GM20000 (cell line): ENCODE data around the gene PROCA1.

ENCODE experiments used
- DNase-seq: peaks from one replicate; pipeline ENCODE4 v3.0.0; 2012; ENCODE audit warnings: low spot score
- TF ChIP-seq, protein P1 (sequence below): IDR thresholded peaks from 2 replicates; pipeline ENCODE4 v1.5.1; 2012; ENCODE audit warnings: mild to moderate bottlenecking, control low read depth; ENCODE audit errors: extremely low read depth, missing control alignments

The PROCA1 gene

DNA sequence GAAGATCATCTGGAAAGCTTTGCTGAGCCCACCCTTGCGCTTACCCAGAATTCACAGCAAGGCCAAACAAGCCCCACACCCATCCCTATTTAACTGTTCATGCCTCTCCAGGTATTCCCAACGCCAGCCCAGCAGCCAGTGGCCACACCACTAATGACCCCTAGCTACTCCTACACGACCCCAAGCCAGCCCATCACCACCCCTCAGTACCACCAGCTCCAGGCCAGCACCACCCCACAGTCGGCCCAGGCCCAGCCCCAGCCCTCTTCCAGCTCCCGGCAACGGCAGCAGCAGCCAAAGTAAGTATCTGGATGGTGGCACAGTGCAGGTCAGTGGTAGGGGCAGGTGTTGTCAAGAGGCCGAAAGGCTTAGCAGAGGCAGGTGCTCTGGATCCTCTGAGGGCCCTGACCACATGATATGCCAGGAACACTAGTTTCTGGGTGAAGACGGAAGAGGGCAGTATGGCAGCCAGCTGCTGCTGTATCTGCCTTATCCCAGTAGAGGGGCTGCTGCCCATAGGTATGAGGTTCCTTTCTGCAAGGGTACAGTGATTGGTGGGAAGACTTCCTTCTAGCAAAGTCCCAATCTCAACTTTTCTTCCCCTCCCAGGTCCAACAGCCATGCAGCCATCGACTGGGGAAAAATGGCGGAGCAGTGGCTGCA lies 10.7 kb downstream of the PROCA1 start:
- DNase-seq: no peak

DNA sequence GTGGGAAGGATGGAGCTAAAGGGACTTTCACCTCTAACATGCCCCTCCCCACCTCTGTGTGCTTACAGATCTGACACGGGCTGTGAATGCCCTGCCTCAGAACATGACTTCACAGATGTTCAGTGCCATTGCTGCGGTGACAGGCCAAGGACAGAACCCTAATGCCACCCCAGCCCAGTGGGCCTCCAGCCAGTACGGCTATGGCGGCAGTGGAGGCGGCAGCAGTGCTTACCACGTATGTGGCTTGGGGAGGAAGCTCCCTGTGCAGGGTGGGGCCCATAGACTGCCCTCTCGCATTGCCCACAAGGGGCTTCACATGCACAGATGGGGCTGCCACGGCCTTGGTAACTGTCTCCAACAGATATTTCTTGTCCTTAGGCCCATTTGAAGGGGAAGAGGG lies 11.4 kb downstream of the PROCA1 start:
- DNase-seq: no peak
- TF ChIP-seq, protein P1, sequence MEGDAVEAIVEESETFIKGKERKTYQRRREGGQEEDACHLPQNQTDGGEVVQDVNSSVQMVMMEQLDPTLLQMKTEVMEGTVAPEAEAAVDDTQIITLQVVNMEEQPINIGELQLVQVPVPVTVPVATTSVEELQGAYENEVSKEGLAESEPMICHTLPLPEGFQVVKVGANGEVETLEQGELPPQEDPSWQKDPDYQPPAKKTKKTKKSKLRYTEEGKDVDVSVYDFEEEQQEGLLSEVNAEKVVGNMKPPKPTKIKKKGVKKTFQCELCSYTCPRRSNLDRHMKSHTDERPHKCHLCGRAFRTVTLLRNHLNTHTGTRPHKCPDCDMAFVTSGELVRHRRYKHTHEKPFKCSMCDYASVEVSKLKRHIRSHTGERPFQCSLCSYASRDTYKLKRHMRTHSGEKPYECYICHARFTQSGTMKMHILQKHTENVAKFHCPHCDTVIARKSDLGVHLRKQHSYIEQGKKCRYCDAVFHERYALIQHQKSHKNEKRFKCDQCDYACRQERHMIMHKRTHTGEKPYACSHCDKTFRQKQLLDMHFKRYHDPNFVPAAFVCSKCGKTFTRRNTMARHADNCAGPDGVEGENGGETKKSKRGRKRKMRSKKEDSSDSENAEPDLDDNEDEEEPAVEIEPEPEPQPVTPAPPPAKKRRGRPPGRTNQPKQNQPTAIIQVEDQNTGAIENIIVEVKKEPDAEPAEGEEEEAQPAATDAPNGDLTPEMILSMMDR: no peak

More for the DNA sequence above, 10.7 kb downstream of the PROCA1 start:
- TF ChIP-seq, protein P1: no peak

DNA sequence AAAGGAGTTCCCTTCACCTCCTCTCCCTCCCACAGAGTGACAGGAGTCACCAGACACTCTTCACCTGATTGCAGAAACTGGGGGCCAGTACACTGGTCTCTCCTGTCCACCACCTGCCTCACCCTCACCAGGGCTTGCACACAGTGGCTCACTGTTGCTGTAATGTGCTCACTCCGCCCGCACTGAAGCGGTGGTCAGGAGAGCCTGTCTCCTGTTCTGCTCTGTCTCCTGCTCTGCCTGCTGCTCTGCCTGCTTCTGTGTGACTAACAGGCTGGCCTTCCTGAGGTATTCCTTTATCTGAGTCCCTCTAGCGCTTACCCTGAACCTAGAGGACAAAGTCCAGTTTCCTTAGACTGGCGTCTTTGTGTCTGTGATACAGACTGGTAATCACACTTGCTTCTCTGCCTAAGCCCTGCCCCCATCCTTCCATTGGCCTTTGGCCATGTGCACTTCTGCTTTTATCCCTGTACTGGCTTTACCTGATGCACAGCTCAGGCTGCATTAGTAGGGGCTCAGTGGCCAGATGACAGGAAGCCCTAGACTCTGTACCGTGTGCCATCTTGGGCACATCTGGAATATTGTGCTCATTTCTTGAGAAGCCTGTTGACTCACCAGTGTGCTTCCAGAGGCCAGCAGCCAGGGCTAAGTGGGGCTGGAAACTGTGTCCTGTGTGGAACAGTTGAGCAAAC lies 13.3 kb downstream of the PROCA1 start:
- TF ChIP-seq, protein P1: no peak
- DNase-seq: no peak

DNA sequence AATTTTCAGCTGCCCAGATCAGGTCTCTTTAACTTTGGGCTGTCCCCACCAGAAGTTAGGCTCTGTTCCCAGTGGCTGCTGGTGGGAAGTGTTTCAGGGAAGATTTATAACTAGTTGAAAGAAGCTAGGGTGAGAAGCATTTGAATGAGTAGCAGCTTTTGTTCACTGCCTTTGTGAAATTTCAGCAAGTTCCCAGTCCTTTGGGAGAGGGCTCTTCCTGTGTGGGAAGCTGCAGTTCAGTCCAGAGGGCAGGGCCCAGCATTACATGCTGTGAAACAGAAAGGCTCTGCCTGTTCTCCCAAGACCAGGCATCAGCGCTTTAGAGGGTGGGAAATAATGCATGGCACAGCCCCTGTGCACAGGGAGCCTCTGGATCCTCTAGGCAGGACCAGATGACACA lies 17.8 kb downstream of the PROCA1 start:
- TF ChIP-seq, protein P1: no peak
- DNase-seq: no peak

DNA sequence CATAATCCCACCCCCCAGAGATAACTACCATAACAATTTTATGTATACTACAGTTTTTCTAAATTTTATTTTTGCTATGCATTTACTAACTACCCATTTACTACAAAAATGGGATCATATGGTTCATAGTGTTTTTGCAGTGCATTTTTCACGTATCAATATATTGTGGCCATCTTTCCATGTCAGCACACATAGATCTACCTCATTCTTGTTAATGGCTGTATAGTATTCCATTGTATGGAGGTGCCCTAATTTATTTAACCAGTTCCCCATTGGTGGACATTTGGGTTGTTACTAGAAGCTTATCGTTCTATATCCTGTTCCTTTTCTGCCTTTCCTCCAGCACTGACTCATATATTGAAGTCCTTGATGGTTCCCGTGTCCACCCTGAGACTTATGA lies 22.7 kb downstream of the PROCA1 start:
- TF ChIP-seq, protein P1: no peak
- DNase-seq: no peak

DNA sequence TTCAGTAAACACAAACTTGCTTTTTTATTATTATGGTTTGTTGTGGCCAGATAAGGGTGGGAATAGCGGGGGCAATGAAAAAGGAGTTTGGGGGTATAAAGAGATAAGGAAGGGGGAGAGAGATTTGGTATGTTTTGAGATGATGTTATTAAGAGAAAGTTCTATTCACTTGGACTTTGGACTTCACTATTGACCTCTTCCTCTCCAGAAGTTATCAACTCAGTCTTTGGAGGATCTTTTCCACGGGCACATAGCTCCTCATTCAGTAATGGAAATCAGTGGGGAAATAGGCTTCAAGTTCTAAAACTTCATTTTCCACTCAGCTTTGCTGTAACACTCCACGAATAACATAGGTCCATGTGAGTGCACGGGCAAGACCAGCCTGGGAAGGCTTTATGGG lies 23.2 kb downstream of the PROCA1 start:
- no peak for DNase-seq
- TF ChIP-seq, protein P1: no peak

DNA sequence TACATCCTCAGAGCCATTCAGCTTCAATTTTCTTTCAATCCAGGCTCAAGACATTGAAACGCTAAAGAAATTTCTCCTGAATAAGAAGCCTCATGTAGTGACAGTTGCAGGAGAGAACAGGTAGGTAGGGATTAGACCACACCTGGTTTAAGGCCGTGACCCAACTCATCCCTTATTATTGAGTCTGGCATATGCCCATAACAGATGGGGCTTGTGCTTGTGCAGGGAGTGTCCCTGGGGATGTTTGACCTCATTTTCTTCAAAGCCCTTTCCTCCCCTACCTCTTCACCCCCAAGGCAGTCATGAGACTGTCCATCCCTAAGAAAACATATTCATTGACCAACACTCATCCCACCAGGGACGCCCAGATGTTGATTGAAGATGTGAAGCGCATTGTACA lies 25.4 kb downstream of the PROCA1 start:
- TF ChIP-seq, protein P1: no peak
- DNase-seq: no peak
